ENCODE results near the gene CHSY1. TPM values are rescaled to one million over a fixed set of nuclear protein-coding genes. Genes with fewer than 3 reads are reported as not detected.
A peak's percentile ranks its signal among the peaks of the same experiment; 100 is the strongest.

CHSY1 gene
- total and polyA plus RNA-seq, 10 of the 15 experiments (the other 5 are each of a cell fraction or from before 2014, with no cell fraction given) = 1.4 to 31.2 (median 10.5) TPM

GRCh38 chr15:101127506-101128076 is 124.3 kb downstream of the CHSY1 start (continued):
- TF ChIP-seq TCF7 (IDR thresholded peaks at IDR 0.05; ENCODE audit: borderline replicate concordance) (no peak), BHLHE40 (IDR thresholded peaks at IDR 0.05; ENCODE audit: borderline replicate concordance in 1 of 2, low read depth in 2 of 2, low read length in 1 of 2) (peak; percentile 28 to 56; a peak in 2 of 4 replicates), CBX5 (IDR thresholded peaks at IDR 0.05; ENCODE audit: low read depth) (peak; percentile 17; the same call in 1 of the 2 replicates), CHD1 (IDR thresholded peaks at IDR 0.05; ENCODE audit: low read depth, low read length) (no peak), MLLT1 (IDR thresholded peaks at IDR 0.05) (no peak; the same call in 1 of the 2 replicates), NR2F1 (conservative IDR thresholded peaks at IDR 0.05) (peak; percentile 60; the same call in 1 of the 2 replicates), NKRF (conservative IDR thresholded peaks at IDR 0.05) (no peak), IKZF2 (IDR thresholded peaks at IDR 0.05) (peak; percentile 64 to 86), PML (IDR thresholded peaks at IDR 0.05; ENCODE audit: low read length) (no peak), IRF4 (IDR thresholded peaks at IDR 0.05; ENCODE audit: low read depth, low read length) (peak; percentile 26; the same call in 1 of the 2 replicates), NR2C2 (IDR thresholded peaks at IDR 0.05; ENCODE audit: borderline replicate concordance, control insufficient read depth, insufficient read length, low read depth) (no peak), ZNF687 (IDR thresholded peaks at IDR 0.05) (peak; percentile 58; the same call in 1 of the 2 replicates), GABPA (IDR thresholded peaks at IDR 0.05; ENCODE audit: low read depth) (peak; percentile 50; the same call in 1 of the 2 replicates), CEBPB (IDR thresholded peaks at IDR 0.05; ENCODE audit: borderline replicate concordance in 1 of 2, low read depth in 2 of 2, low read length in 2 of 2) (no peak), HCFC1 (IDR thresholded peaks at IDR 0.05; ENCODE audit: low read length) (no peak), RELA (IDR thresholded peaks at IDR 0.05; ENCODE audit: borderline replicate concordance, partially characterized antibody) (no peak), HDAC6 (IDR thresholded peaks at IDR 0.05; ENCODE audit: unreplicated experiment) (no peak), TCF12 (IDR thresholded peaks at IDR 0.05; ENCODE audit: low read depth, low read length) (peak; percentile 65; the same call in 1 of the 2 replicates), KDM1A (IDR thresholded peaks at IDR 0.05; ENCODE audit: borderline replicate concordance) (no peak), TBL1XR1 (IDR thresholded peaks at IDR 0.05; ENCODE audit: low read depth, low read length) (peak; percentile 80), JUNB (IDR thresholded peaks at IDR 0.05) (peak; percentile 86), SMAD1 (IDR thresholded peaks at IDR 0.05; ENCODE audit: low read depth, partially characterized antibody) (peak; percentile 79), KAT2A (conservative IDR thresholded peaks at IDR 0.05; ENCODE audit: control insufficient read depth, low read depth, low read length) (no peak), ASH2L (IDR thresholded peaks at IDR 0.05; ENCODE audit: borderline replicate concordance, low read depth) (no peak), YY1 (IDR thresholded peaks at IDR 0.05; ENCODE audit: low read depth, low read length) (no peak)

Data from GM12878 (cell line).